SH-SY5Y (cell line): ENCODE measurements around the gene SGTA.

Experiments
- GATA2 ChIP-seq: IDR thresholded peaks from 2 replicates; pipeline ENCODE4 v1.6.1; 2011; ENCODE audit warnings: mild to moderate bottlenecking, low read depth, low read length
- GATA3 ChIP-seq: IDR thresholded peaks from 2 replicates; pipeline ENCODE4 v1.6.1; 2011; ENCODE audit warnings: low read depth, mild to moderate bottlenecking, low read length, moderate library complexity

GRCh38 chr19:2765376-2765775 lies 17.7 kb downstream of the SGTA start:
- TF ChIP-seq GATA3: no peak
- no peak for TF ChIP-seq GATA2
